T-cell (primary cell): ENCODE results near the gene SEMA3A. TPM values are rescaled to one million over a fixed set of nuclear protein-coding genes. Genes with fewer than 3 reads are reported as not detected.

Experiments
- ATAC-seq, 4 experiments: fragments of 200-7000 bp in 3 of 4; fragments of 150-1000 bp in 1 of 4; cut with Tn5 transposase; replicated peaks in 1 of 4; 1 replicate in 3 of 4; 2 replicates in 1 of 4; pipeline ENCODE4 v1.10.0; 2021; ENCODE audit warnings: moderate library complexity in 3 of 4, mild to moderate bottlenecking in 2 of 4, moderate number of reproducible peaks in 1 of 4
- CTCF ChIA-PET, 2 donors: fragments of 300-600 bp; sonication (Branson Sonifier 250); formaldehyde crosslinking; loops; one replicate each; lab custom pipeline; 2022; ENCODE audit warnings: antibody characterized with exemption in 2 of 2; lab: Charles Lee
- POLR2A ChIA-PET, 2 donors: fragments of 300-600 bp; sonication (Branson Sonifier 250); formaldehyde crosslinking; loops; one replicate each; lab custom pipeline; 2022; ENCODE audit warnings: antibody characterized with exemption in 2 of 2; lab: Charles Lee
- DNase-seq, 35 experiments: peaks; one replicate each; pipeline versions ENCODE4 v3.0.0 to v3.0.0-alpha.2; 2013 to 2023
- H3K27ac ChIP-seq: one replicate; pipeline ENCODE4 v1.5.1; 2013; ENCODE audit warnings: low read length
- H3K27me3 ChIP-seq, 2 experiments: replicated peaks in 1 of 2; 1 replicate in 1 of 2; 2 replicates in 1 of 2; pipeline versions ENCODE4 v1.6.1 to v1.7.0; 2013; ENCODE audit warnings: low read length in 1 of 2, mixed read lengths in 1 of 2; ENCODE audit not compliant: control insufficient read depth in 2 of 2, insufficient read depth in 2 of 2; ENCODE audit errors: extremely low read depth in 1 of 2
- H3K36me3 ChIP-seq, 2 donors: 1 replicate in 1 of 2; 2 replicates in 1 of 2; pipeline versions ENCODE4 v1.6.1 to v1.7.0; 2013; ENCODE audit warnings: low read length in 1 of 2; ENCODE audit not compliant: control insufficient read depth in 2 of 2, insufficient read depth in 1 of 2; ENCODE audit errors: extremely low read depth in 1 of 2
- H3K4me1 ChIP-seq, 2 experiments: 1 replicate in 1 of 2; 2 replicates in 1 of 2; pipeline versions ENCODE4 v1.6.1 to v1.7.0; 2013; ENCODE audit warnings: low read length in 2 of 2, mixed read lengths in 1 of 2; ENCODE audit not compliant: insufficient read depth in 2 of 2, control insufficient read depth in 1 of 2; ENCODE audit errors: extremely low read depth in 1 of 2
- H3K4me3 ChIP-seq, 2 donors: 1 replicate in 1 of 2; 2 replicates in 1 of 2; pipeline versions ENCODE4 v1.5.1 to v1.7.0; 2013; ENCODE audit warnings: mild to moderate bottlenecking in 2 of 2, low read length in 1 of 2, moderate library complexity in 1 of 2; ENCODE audit not compliant: control insufficient read depth in 1 of 2; ENCODE audit errors: extremely low read depth in 1 of 2
- H3K9me3 ChIP-seq: 2 replicates; pipeline ENCODE4 v1.7.0; 2013
- H3K27ac Mint-ChIP-seq, 2 donors: one replicate each; pipeline ENCODE4 v1.8.0; 2020 to 2021; ENCODE audit warnings: mild to moderate bottlenecking in 2 of 2, mixed read lengths in 2 of 2
- H3K27me3 Mint-ChIP-seq, 2 donors: one replicate each; pipeline ENCODE4 v1.8.0; 2021 to 2022; ENCODE audit warnings: mixed read lengths in 2 of 2
- H3K36me3 Mint-ChIP-seq: one replicate; pipeline ENCODE4 v1.8.0; 2021; ENCODE audit warnings: mixed read lengths
- H3K4me1 Mint-ChIP-seq, 3 donors: one replicate each; pipeline ENCODE4 v1.8.0; 2020 to 2022; ENCODE audit warnings: mixed read lengths in 3 of 3, mild to moderate bottlenecking in 1 of 3
- H3K4me3 Mint-ChIP-seq, 3 donors: one replicate each; pipeline ENCODE4 v1.8.0; 2020 to 2022; ENCODE audit warnings: mild to moderate bottlenecking in 3 of 3, mixed read lengths in 3 of 3, moderate library complexity in 3 of 3
- H3K9me3 Mint-ChIP-seq, 3 donors: one replicate each; pipeline ENCODE4 v1.8.0; 2020 to 2022; ENCODE audit warnings: mixed read lengths in 3 of 3
- WGBS: methylation state at CpG from one replicate; pipeline ENCODE4 v1.1.5; 2013; ENCODE audit warnings: missing lambda C conversion rate; ENCODE audit not compliant: insufficient coverage; 5-methylcytosine and 5-hydroxymethylcytosine counted together
- total RNA-seq, 35 experiments: library from RNA in 6 of 35; stranded (reverse) in 6 of 35; fragments of 120-200 nt in 1 of 35; gene quantifications; one replicate each; pipeline versions ENCODE4 v1.2.1 to v1.2.4 and lab custom pipeline; 2013 to 2026

SEMA3A gene
- total RNA-seq, 5 donors from 2014 or later (not counting 1 experiment from before 2014, with no cell fraction given), result 0.15 to 1.6 (median 0.53) TPM; not detected in 1

- Histone ChIP-seq H3K4me3 (no peak overlapping the region), H3K36me3 (no peaks in the 10 kb centered on the region), H3K4me1 (no peaks in the 10 kb centered on the region), H3K9me3 (no peaks in the 10 kb centered on the region), H3K27me3 (no peaks in the 10 kb centered on the region), H3K27ac (no peak overlapping the region)
- DNase-seq (no peak), ATAC-seq (no peak)
- ChIA-PET CTCF (no interaction called here), POLR2A (no interaction called here)
- WGBS, result no CpG with 5 or more reads among the region's 3 CpGs
- peaks cover 0 to 5% (median 0%) of the 10 kb centered on the region in 3 donors for H3K4me1 Mint-ChIP-seq
- H3K27me3 Mint-ChIP-seq, result no peaks in the 10 kb centered on the region
- H3K36me3 Mint-ChIP-seq, result no peaks in the 10 kb centered on the region
- H3K9me3 Mint-ChIP-seq, result peaks cover 3 to 14% (median 7%) of the 10 kb centered on the region in 3 donors
- no peak overlapping the region for H3K4me3 Mint-ChIP-seq
- no peak overlapping the region for H3K27ac Mint-ChIP-seq
Measured at GRCh38 chr7:84144480-84144879, 50.1 kb downstream of the SEMA3A start.

GRCh38 chr7:84142726-84143125 lies 51.9 kb downstream of the SEMA3A start:
- no peaks in the 10 kb centered on the region for H3K27me3 Mint-ChIP-seq
- H3K36me3 Mint-ChIP-seq, result no peaks in the 10 kb centered on the region
- ATAC-seq (no peak), DNase-seq (no peak)
- 100% methylated on average over 1 of the region's 3 CpGs for WGBS
- Histone ChIP-seq H3K27ac (no peak overlapping the region), H3K36me3 (no peaks in the 10 kb centered on the region), H3K9me3 (no peaks in the 10 kb centered on the region), H3K4me1 (no peaks in the 10 kb centered on the region), H3K27me3 (no peaks in the 10 kb centered on the region), H3K4me3 (no peak overlapping the region)
- H3K27ac Mint-ChIP-seq, result no peak overlapping the region
- H3K4me3 Mint-ChIP-seq, result no peak overlapping the region
- ChIA-PET POLR2A (no interaction called here), CTCF (interaction anchor here in 1 of 2 donors (0.6 kb wide), 1 partner anchor 26 kb away, joined by 3 read pairs; no protein-coding TSS in a partner anchor)
- peaks cover 0 to 5% (median 0%) of the 10 kb centered on the region in 3 donors for H3K4me1 Mint-ChIP-seq
- peaks cover 3 to 8% (median 7%) of the 10 kb centered on the region in 3 donors for H3K9me3 Mint-ChIP-seq

- Histone ChIP-seq H3K4me1 (no peaks in the 10 kb centered on the region), H3K4me3 (no peak overlapping the region), H3K27me3 (no peaks in the 10 kb centered on the region), H3K27ac (no peak overlapping the region), H3K9me3 (no peaks in the 10 kb centered on the region), H3K36me3 (no peaks in the 10 kb centered on the region)
- ATAC-seq (no peak), DNase-seq (no peak)
- POLR2A ChIA-PET, result interaction anchor here in 1 of 2 donors (0.5 kb wide), 1 partner anchor 121 kb away, joined by 6 read pairs; no protein-coding TSS in a partner anchor
- Mint-ChIP-seq H3K4me1 (peaks cover 0 to 5% (median 0%) of the 10 kb centered on the region in 3 donors), H3K27ac (no peak overlapping the region), H3K4me3 (no peak overlapping the region), H3K27me3 (no peaks in the 10 kb centered on the region), H3K9me3 (peaks cover 3 to 8% (median 7%) of the 10 kb centered on the region in 3 donors), H3K36me3 (no peaks in the 10 kb centered on the region)
- no CpG with 5 or more reads among the region's 2 CpGs for WGBS
- CTCF ChIA-PET, result no interaction called here
Measured at GRCh38 chr7:84139986-84140729, 54.4 kb downstream of the SEMA3A start.

DNA sequence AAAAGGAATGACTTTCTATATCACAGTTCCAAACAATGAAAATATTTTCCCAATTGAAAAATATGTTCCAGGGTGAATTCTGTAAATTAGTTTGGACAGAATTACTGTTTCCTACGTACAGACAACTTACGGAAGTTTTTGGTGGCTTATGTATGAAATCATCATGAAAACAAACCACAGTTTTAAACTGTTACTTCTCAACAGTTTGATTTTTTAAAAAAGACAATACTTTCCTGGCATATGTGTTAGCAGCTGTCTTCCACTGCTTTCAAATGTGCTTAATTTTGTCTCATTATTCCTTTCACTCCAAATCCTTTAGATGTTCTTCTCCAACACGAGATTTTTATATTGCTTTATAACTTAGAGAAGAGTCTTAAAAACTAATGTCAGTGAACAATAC lies 56.2 kb downstream of the SEMA3A start:
- CTCF ChIA-PET, result no interaction called here
- ATAC-seq, result no peak
- H3K4me1 Mint-ChIP-seq, result no peaks in the 10 kb centered on the region
- H3K9me3 Mint-ChIP-seq, result peaks cover 3 to 8% (median 7%) of the 10 kb centered on the region in 3 donors
- DNase-seq, result no peak
- H3K27me3 Mint-ChIP-seq, result no peaks in the 10 kb centered on the region
- Histone ChIP-seq H3K4me3 (no peak overlapping the region), H3K9me3 (no peaks in the 10 kb centered on the region), H3K36me3 (no peaks in the 10 kb centered on the region), H3K27me3 (no peaks in the 10 kb centered on the region), H3K4me1 (no peaks in the 10 kb centered on the region), H3K27ac (no peak overlapping the region)
- WGBS, result no CpG with 5 or more reads among the region's 3 CpGs
- H3K4me3 Mint-ChIP-seq, result no peak overlapping the region
- H3K27ac Mint-ChIP-seq, result no peak overlapping the region
- H3K36me3 Mint-ChIP-seq, result no peaks in the 10 kb centered on the region
- POLR2A ChIA-PET, result no interaction called here

GRCh38 chr7:84137812-84138211 lies 56.8 kb downstream of the SEMA3A start:
- no peaks in the 10 kb centered on the region for H3K27me3 Mint-ChIP-seq
- no peaks in the 10 kb centered on the region for H3K4me1 Mint-ChIP-seq
- H3K36me3 Mint-ChIP-seq, result no peaks in the 10 kb centered on the region
- ChIA-PET POLR2A (no interaction called here), CTCF (no interaction called here)
- H3K9me3 Mint-ChIP-seq, result peaks cover 3 to 8% (median 7%) of the 10 kb centered on the region in 3 donors
- DNase-seq, result no peak
- Histone ChIP-seq H3K36me3 (no peaks in the 10 kb centered on the region), H3K27ac (no peak overlapping the region), H3K4me1 (no peaks in the 10 kb centered on the region), H3K27me3 (no peaks in the 10 kb centered on the region), H3K9me3 (no peaks in the 10 kb centered on the region), H3K4me3 (no peak overlapping the region)
- H3K4me3 Mint-ChIP-seq, result no peak overlapping the region
- ATAC-seq, result no peak
- H3K27ac Mint-ChIP-seq, result no peak overlapping the region

- no peaks in the 10 kb centered on the region for H3K36me3 Mint-ChIP-seq
- no peak overlapping the region for H3K4me3 Mint-ChIP-seq
- DNase-seq, result no peak
- Histone ChIP-seq H3K27ac (no peak overlapping the region), H3K27me3 (no peaks in the 10 kb centered on the region), H3K4me1 (no peaks in the 10 kb centered on the region), H3K4me3 (no peak overlapping the region), H3K36me3 (no peaks in the 10 kb centered on the region), H3K9me3 (no peaks in the 10 kb centered on the region)
- H3K4me1 Mint-ChIP-seq, result no peaks in the 10 kb centered on the region
- ATAC-seq, result no peak
- ChIA-PET CTCF (no interaction called here), POLR2A (no interaction called here)
- H3K27me3 Mint-ChIP-seq, result no peaks in the 10 kb centered on the region
- no CpG with 5 or more reads among the region's 3 CpGs for WGBS
- H3K27ac Mint-ChIP-seq, result no peak overlapping the region
- H3K9me3 Mint-ChIP-seq, result peaks cover 3 to 7% (median 7%) of the 10 kb centered on the region in 3 donors
Measured at GRCh38 chr7:84136809-84137208, 57.8 kb downstream of the SEMA3A start.
